Breast epithelium (tissue), 4 donors: ENCODE measurements around the gene ZP3. TPM values are rescaled to one million over a fixed set of nuclear protein-coding genes. Genes with fewer than 3 reads are reported as not detected.
"Not testable (repeated sequence)": the region's sequence is repeated elsewhere in the genome, so short reads cannot be mapped to it uniquely, and the experiment has no call there.

Source experiments
- DNase-seq, 2 donors: peaks; one replicate each; pipeline ENCODE4 v3.0.0-alpha.2; 2019; ENCODE audit warnings: low spot score in 2 of 2
- H3K27ac ChIP-seq, 2 donors: fragments of 200-600 bp; sonication (generic) in 1 of 2; one replicate each; pipeline ENCODE4 v1.5.1; 2016 to 2019; ENCODE audit warnings: mild to moderate bottlenecking in 1 of 2
- H3K27me3 ChIP-seq, 2 donors: fragments of 200-600 bp; sonication (generic) in 1 of 2; one replicate each; pipeline versions ENCODE4 v1.5.1 to v1.6.0; 2017 to 2019; ENCODE audit warnings: control low read depth in 1 of 2, mild to moderate bottlenecking in 1 of 2
- H3K36me3 ChIP-seq: fragments of 200-600 bp; one replicate; pipeline ENCODE4 v1.5.1; 2019
- H3K4me1 ChIP-seq, 2 donors: fragments of 200-600 bp; sonication (generic); one replicate each; pipeline ENCODE4 v1.5.1; 2016 to 2019; ENCODE audit warnings: control low read depth in 1 of 2
- H3K4me3 ChIP-seq, 3 donors: fragments of 200-600 bp; sonication (generic); 1 replicate in 2 of 3; 2 replicates in 1 of 3; pipeline ENCODE4 v1.5.1; 2016 to 2019; ENCODE audit warnings: mild to moderate bottlenecking in 3 of 3, moderate library complexity in 2 of 3
- H3K9me3 ChIP-seq, 2 donors: fragments of 200-600 bp; sonication (generic) in 1 of 2; one replicate each; pipeline ENCODE4 v1.5.1; 2016 to 2019; ENCODE audit warnings: control low read depth in 1 of 2
- POLR2A ChIP-seq: fragments of 450-650 bp; IDR thresholded peaks from one replicate; pipeline ENCODE4 v1.6.1; 2016; ENCODE audit warnings: antibody characterized with exemption, mild to moderate bottlenecking, moderate library complexity
- POLR2AphosphoS5 ChIP-seq, 3 donors: sonication (generic); formaldehyde crosslinking; IDR thresholded peaks; one replicate each; pipeline ENCODE4 v1.6.1; 2017; ENCODE audit warnings: antibody characterized with exemption in 3 of 3
- intact Hi-C: fragments of 100-400 bp; cut with DNase I; formaldehyde crosslinking; loops from one replicate; pipeline ENCODE4 v1.15.1; 2023; ENCODE audit warnings: low total_unique reads
- total RNA-seq, 3 donors: library from RNA; depleted of rRNA; stranded (reverse); fragments of >200 nt; gene quantifications; one replicate each; pipeline ENCODE4 v1.1.0, GENCODE V29; 2016
- TF ChIP-seq, protein P1 (sequence below), 3 donors: fragments of 450-650 bp; IDR thresholded peaks; one replicate each; pipeline ENCODE4 v1.5.1; 2016 to 2017; ENCODE audit warnings: antibody characterized with exemption in 3 of 3, mild to moderate bottlenecking in 3 of 3, moderate library complexity in 3 of 3

ZP3 gene
- total RNA-seq, 3 donors from 2014 or later: 1.4 to 2.9 (median 2.0) TPM

DNA sequence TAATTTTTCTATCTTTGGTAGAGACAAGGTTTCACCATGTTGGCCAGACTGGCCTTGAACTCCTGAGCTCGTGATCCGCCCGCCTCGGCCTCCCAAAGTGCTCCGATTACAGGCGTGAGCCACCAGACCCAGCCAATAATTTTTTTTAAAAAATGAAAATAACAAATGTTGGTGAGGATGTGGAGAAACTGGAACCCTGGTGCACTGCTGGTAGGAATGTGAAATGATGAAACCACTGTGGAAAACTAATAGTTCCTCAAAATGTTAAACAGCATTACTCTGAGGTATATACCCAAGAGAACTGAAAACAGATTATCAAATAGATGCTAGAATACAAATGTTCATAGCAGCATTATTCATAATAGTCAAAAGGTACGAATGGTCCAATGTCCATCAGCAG, 42.9 kb upstream of the ZP3 start:
- no peak overlapping the region for H3K27ac ChIP-seq
- intact Hi-C loops: no loop called here
- H3K9me3 ChIP-seq: no peaks in the 10 kb centered on the region
- H3K27me3 ChIP-seq: no peaks in the 10 kb centered on the region
- DNase-seq: no peak
- no peaks in the 10 kb centered on the region for H3K4me1 ChIP-seq
- H3K36me3 ChIP-seq: no peaks in the 10 kb centered on the region
- no peak for TF ChIP-seq POLR2A
- H3K4me3 ChIP-seq: no peak overlapping the region

DNA sequence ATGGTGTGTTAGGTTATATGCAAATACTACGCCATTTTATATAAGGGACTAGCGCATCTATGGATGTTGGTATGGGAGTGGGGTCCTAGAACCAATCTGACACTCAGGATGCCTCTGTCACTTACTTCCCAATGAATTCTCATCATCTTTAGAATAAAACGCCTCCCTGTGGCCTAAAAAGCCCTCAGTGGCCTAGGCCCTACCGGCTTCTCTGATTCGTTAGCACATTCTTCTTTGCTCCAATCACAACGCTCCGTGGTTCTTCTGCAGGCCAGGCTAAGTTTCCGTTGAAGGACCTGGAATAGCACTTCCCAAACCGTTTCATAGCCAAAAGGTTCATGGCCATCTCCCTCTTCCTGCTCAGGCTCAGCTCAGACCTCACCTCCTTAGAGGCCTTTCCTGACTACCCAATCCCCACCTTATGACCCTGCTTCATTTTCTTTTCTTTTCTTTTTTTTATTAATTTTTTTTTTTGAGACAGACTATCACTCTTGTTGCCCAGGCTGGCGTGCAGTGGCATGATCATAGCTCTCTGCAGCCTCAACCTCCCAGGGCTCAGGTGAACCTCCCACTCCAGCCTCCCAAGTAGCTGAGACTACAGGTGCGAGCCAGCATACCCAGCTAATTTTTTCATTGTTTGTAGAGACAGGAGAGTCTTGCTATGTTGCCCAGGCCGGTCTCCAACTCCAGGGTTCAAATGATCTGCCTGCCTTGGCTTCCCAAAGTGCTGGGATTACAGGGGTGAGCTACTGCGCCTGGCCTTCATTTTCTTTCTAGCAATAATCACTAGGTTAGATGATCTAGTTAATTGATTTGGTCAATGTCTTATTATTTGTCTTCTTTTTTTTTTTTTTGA, 41.4 kb upstream of the ZP3 start:
- intact Hi-C loops: no loop called here
- TF ChIP-seq, protein P1, sequence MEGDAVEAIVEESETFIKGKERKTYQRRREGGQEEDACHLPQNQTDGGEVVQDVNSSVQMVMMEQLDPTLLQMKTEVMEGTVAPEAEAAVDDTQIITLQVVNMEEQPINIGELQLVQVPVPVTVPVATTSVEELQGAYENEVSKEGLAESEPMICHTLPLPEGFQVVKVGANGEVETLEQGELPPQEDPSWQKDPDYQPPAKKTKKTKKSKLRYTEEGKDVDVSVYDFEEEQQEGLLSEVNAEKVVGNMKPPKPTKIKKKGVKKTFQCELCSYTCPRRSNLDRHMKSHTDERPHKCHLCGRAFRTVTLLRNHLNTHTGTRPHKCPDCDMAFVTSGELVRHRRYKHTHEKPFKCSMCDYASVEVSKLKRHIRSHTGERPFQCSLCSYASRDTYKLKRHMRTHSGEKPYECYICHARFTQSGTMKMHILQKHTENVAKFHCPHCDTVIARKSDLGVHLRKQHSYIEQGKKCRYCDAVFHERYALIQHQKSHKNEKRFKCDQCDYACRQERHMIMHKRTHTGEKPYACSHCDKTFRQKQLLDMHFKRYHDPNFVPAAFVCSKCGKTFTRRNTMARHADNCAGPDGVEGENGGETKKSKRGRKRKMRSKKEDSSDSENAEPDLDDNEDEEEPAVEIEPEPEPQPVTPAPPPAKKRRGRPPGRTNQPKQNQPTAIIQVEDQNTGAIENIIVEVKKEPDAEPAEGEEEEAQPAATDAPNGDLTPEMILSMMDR (IDR thresholded peaks at IDR 0.05): no peak
- no peak for TF ChIP-seq POLR2A
- TF ChIP-seq POLR2AphosphoS5 (IDR thresholded peaks at IDR 0.05): no peak
- no peaks in the 10 kb centered on the region for H3K36me3 ChIP-seq
- no peaks in the 10 kb centered on the region for H3K9me3 ChIP-seq
- H3K4me1 ChIP-seq: no peaks in the 10 kb centered on the region
- no peak overlapping the region for H3K4me3 ChIP-seq
- DNase-seq: no peak
- H3K27ac ChIP-seq: no peak overlapping the region
- H3K27me3 ChIP-seq: no peaks in the 10 kb centered on the region

DNA sequence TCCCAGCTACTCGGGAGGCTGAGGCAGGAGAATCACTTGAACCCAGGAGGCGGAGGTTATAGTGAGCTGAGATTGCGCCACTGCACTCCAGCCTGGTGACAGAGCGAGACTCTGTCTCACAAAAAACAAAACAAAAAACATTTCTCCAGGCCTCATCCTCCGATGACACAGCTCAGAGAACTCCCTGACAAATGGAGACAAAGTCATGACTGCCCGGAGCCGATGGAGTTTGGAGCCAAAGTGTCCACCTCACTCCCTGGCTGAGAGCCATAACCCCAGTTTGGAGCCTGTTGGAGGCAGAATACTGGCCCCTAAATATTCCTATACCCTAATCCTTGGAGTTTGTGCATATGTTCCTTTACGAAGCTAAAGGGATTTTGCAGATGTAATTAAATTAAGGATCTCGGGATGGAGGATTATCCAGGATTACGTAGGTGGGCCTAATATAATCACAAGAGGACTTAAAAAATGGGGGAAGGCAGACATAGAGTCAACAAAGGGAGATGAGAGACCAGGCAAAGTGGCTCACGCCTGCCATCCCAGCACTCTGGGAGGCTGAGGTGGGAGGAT, 38.0 kb upstream of the ZP3 start:
- no peak for TF ChIP-seq POLR2AphosphoS5 (IDR thresholded peaks at IDR 0.05)
- no peak for TF ChIP-seq POLR2A
- TF ChIP-seq, protein P1 (IDR thresholded peaks at IDR 0.05): no peak
- no peaks in the 10 kb centered on the region for H3K4me1 ChIP-seq
- intact Hi-C loops: no loop called here
- H3K27ac ChIP-seq: no peak overlapping the region
- no peaks in the 10 kb centered on the region for H3K27me3 ChIP-seq
- H3K4me3 ChIP-seq: no peak overlapping the region
- no peaks in the 10 kb centered on the region for H3K36me3 ChIP-seq
- H3K9me3 ChIP-seq: no peaks in the 10 kb centered on the region
- no peak for DNase-seq

DNA sequence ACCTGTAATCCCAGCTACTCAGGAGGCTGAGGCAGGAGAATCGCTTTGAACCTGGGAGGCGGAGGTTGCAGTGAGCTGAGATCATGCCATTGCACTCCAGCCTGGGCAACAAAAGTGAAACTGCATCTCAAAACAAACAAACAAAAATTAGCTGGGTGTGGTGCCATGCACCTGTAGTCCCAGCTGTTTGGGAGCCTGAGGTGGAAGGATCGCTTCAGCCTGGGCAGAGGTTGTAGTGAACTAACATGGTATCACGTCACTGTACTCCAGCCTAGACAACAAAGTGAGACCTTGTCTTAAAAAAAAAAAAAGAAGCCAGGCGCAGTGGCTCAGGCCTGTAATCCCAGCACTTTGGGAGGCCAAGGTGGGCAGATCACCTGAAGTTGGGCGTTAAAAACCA, 37.0 kb upstream of the ZP3 start:
- intact Hi-C loops, H3K4me1 ChIP-seq, DNase-seq, H3K4me3 ChIP-seq, H3K27ac ChIP-seq, H3K9me3 ChIP-seq, H3K27me3 ChIP-seq, H3K36me3 ChIP-seq: not testable (repeated sequence)

DNA sequence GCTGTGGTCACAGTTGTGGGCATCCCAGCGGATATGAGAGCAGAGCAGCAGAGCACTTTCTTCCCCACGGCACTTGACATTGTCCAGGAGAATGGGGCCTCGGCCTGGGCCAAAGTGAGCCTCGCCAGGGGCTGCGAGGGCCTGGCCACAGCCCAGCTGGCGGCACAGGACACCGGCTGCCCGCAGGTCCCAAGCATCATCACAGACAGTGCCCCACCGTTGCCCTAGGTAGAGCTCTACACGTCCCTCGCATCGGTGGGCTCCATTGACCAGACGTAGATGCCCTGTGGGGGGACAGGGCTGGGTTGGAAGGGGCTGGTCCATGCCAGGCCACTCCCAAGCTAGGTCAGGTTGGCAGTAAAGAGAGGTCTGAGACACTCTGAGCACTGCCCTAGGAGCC, 34.7 kb upstream of the ZP3 start:
- Histone ChIP-seq H3K4me1 (no peaks in the 10 kb centered on the region), H3K36me3 (no peaks in the 10 kb centered on the region), H3K27me3 (no peaks in the 10 kb centered on the region), H3K27ac (no peak overlapping the region), H3K4me3 (no peak overlapping the region), H3K9me3 (no peaks in the 10 kb centered on the region)
- intact Hi-C loops: no loop called here
- DNase-seq: no peak
- TF ChIP-seq POLR2A (no peak), POLR2AphosphoS5 (IDR thresholded peaks at IDR 0.05) (no peak)
- TF ChIP-seq, protein P1 (IDR thresholded peaks at IDR 0.05): no peak

DNA sequence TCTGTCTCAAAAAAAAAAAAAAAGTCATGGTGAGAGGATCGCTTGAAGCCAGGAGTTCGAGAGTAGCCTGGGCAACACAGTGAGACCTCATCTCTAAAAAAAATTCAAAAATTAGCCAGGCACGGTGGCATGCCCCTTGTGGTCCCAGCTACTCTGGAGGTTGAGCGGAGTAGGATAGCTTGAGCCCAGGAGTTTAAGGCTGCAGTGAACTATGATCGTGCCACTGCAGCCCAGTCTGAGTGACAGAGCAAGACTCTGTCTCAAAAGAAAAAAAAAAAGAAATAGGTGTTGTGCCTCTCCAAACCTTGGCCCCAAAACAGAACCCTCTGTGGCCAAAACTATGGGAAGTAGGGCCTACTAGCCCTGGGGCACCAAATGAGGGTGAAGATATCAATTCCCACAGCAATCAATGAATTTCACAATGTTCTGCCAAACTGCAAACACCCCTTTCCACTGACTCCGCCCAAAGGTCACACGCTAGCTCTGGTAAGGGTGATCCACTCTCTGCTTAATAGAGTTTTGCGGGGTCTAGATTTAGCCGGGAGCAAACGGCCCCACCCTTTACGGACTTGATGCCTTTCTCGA, 32.1 kb upstream of the ZP3 start:
- no peak for DNase-seq

More for the DNA sequence above, 32.1 kb upstream of the ZP3 start:
- H3K27ac ChIP-seq: peak overlapping the region; percentile 83 to 89
- TF ChIP-seq, protein P1 (IDR thresholded peaks at IDR 0.05): no peak
- TF ChIP-seq POLR2A: no peak
- no peak for TF ChIP-seq POLR2AphosphoS5 (IDR thresholded peaks at IDR 0.05)
- intact Hi-C loops: no loop called here
- H3K4me1 ChIP-seq: no peaks in the 10 kb centered on the region
- H3K9me3 ChIP-seq: no peaks in the 10 kb centered on the region
- H3K36me3 ChIP-seq: no peaks in the 10 kb centered on the region
- H3K4me3 ChIP-seq: peak overlapping the region; percentile 58 to 86 (median 75)
- no peaks in the 10 kb centered on the region for H3K27me3 ChIP-seq
